Fibroblast of pulmonary artery (primary cell): Measurements from ENCODE around the gene ERC2.
A peak's percentile ranks its signal among the peaks of the same experiment; 100 is the strongest.

Source experiments
- DNase-seq: peaks from one replicate; pipeline ENCODE4 v3.0.0-alpha.2; 2010; ENCODE audit warnings: low read depth
- H3K4me3 ChIP-seq: replicated peaks from 2 replicates; pipeline ENCODE4 v1.5.1; 2011; ENCODE audit warnings: low read depth, mild to moderate bottlenecking, control low read depth, low read length, moderate library complexity
- TF ChIP-seq, protein P1 (sequence below): IDR thresholded peaks from 2 replicates; pipeline ENCODE4 v1.5.1; 2011; ENCODE audit warnings: mild to moderate bottlenecking, control low read depth, low read length, inconsistent platforms; ENCODE audit errors: missing control alignments

ERC2 gene

DNA sequence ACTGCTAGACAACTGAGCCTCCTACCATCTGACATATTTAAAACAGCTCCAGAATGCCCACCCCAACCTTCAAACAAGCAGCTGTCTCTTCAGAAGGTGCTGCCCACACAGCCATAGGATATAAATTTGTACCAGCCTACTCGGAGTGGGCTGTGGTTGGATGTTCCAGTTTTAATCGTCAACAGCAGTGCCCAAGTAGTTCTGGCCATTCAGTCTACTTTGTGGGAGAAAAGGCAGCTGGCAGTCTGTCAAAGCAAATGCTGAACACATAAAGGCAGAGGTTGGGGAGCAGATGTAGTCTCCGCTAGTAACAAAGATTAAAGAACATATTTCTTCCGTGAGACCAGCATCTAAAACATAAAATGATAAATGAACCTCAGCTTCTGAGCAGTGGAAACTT, 15.9 kb upstream of the ERC2 start:
- no peak for DNase-seq
- no peak overlapping the region for H3K4me3 ChIP-seq
- TF ChIP-seq, protein P1, sequence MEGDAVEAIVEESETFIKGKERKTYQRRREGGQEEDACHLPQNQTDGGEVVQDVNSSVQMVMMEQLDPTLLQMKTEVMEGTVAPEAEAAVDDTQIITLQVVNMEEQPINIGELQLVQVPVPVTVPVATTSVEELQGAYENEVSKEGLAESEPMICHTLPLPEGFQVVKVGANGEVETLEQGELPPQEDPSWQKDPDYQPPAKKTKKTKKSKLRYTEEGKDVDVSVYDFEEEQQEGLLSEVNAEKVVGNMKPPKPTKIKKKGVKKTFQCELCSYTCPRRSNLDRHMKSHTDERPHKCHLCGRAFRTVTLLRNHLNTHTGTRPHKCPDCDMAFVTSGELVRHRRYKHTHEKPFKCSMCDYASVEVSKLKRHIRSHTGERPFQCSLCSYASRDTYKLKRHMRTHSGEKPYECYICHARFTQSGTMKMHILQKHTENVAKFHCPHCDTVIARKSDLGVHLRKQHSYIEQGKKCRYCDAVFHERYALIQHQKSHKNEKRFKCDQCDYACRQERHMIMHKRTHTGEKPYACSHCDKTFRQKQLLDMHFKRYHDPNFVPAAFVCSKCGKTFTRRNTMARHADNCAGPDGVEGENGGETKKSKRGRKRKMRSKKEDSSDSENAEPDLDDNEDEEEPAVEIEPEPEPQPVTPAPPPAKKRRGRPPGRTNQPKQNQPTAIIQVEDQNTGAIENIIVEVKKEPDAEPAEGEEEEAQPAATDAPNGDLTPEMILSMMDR: no peak

DNA sequence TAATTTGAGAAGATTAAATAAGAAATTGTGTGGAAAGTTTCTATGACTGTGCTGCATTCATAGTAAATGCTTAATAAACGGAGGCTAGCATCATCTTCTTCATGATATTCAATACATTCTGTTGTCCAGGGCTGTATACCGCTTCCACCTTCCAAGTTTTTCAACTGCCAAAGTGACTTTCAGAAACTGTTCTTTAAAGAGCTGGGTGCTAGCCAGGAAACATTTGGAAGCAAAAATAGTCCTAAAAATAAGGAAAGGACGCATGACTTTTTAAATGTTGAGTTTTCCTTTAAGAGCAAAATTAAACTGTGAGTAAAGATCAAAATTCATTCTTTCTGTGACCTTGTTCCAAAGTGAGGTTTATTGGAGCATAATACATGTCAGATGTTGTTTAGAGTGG, 9.4 kb upstream of the ERC2 start:
- DNase-seq: no peak
- H3K4me3 ChIP-seq: no peak overlapping the region
- TF ChIP-seq, protein P1: no peak

DNA sequence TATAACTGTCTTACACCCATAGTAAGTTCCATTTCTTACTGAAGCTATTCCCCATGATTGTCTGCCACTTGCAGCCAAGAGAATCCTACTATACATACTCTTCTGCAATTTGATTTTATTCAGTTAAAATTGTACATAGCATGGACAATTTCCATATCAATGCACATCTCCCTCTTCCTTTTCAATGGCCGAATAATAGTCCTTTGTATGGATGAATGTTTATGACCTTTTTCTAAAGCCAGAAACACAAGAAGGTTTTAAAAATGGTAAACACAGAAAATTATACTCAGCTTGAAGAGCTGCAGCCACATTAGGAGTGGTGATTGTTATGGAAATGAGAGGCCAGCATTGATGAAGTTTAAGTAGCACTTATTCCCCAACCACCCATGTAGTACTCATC, 8.5 kb upstream of the ERC2 start:
- H3K4me3 ChIP-seq: no peak overlapping the region
- TF ChIP-seq, protein P1: no peak
- no peak for DNase-seq

DNA sequence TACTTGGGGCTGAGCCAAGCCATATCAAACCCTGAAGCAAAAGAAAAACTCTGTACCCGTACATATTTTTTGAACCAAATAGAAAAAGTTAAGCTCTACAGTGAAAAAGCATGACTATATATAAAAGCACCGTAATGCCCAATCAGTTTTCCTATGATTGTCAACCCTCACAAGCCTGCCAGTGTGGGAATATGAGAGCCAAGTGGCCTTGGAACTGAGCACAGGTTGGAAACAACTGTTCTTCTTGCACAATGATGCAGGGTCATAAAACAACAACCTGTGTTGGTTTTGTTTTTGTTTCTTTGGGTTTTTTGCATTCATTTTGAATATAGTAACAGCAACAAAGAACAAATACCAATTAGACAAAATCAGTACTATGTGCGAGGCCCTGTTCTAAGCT, 3.5 kb upstream of the ERC2 start:
- no peak for DNase-seq
- TF ChIP-seq, protein P1: no peak

DNA sequence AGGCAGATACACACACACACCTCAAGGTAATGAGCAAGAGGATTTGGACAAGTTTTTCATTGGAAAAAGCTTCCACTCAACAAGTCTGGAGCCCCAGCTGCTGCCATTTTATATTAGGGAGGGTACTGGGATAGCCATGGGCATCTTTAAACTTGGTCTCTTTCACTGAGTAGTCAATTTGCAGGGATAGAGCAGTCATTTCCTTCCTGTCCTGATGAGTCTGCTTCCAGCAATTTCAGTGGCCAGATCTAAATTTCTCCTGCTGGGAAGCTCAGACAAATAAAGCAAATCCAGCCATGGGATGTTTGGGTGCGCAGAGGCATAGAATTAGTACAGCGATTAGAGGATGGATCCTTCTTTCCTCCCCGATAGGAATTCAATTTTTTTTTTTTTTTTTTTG, 874 bp upstream of the ERC2 start:
- peak; percentile 3 for DNase-seq
- no peak overlapping the region for H3K4me3 ChIP-seq
- TF ChIP-seq, protein P1: no peak

More for the DNA sequence above, 3.5 kb upstream of the ERC2 start:
- no peak overlapping the region for H3K4me3 ChIP-seq

DNA sequence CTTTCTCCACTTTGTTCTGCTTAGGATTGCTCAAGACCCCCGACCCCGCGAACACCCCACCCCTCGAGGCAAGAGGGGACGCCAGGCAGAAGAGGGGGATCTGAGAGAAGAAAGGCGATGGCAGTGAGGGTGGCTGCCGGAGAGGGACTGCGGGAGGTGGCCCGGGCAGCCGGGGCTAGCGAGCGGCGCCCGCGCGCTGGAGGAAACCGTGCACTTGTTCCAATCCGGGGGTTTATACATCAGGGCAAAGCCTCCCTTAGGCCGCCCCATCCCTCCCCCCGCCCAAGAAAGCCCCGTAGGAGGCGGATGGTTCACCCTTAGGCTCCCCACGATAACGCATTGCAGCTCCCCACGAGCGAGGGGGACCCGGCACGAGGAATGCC, 475 bp downstream of the ERC2 start:
- peak overlapping the region; percentile 46 for H3K4me3 ChIP-seq
- TF ChIP-seq, protein P1: no peak
- DNase-seq: no peak

DNA sequence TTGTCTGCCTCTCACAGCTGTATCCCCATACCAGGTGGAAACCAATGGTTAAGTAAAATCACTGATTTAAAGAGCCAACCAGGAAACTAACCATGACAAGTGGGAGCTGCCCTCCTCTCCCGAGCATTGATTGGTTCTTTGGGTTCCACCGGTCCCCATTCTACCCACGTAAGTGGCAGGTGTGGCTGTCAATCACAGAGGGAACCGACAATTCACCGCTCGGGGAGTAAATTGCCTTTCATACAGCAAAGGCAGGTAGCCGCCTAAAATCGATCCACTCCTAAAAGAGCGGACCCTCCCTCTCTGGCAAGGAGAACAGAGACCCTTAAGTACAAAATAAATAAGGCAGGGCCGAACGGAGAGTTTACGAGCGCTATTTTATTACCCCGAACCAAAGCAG, 1.2 kb downstream of the ERC2 start:
- peak overlapping the region; percentile 46 for H3K4me3 ChIP-seq
- TF ChIP-seq, protein P1: no peak
- peak; percentile 62 for DNase-seq
